Stimulated activated CD4-positive, alpha-beta T cell treated with anti-CD3 and anti-CD28 coated beads, Interleukin-12 subunit alpha, Interleukin-12 subunit beta, amount 100 ng/mL, for 4 hours (primary cell): Measurements from ENCODE around the gene MADCAM1.
"Not testable (repeated sequence)": the region's sequence is repeated elsewhere in the genome, so short reads cannot be mapped to it uniquely, and the experiment has no call there.

Experiments
- DNase-seq: peaks from one replicate; pipeline ENCODE4 v3.0.0-alpha.2; 2020

The MADCAM1 gene

GRCh38 chr19:496112-496665, at the start of gene MADCAM1:
Gene MADCAM1 (plus strand): TSS chr19:496486. CDS start chr19:496500, 14 bp downstream.
- no peak for DNase-seq

GRCh38 chr19:447064-447426, 49.2 kb upstream of the MADCAM1 start:
- DNase-seq: no peak

DNA sequence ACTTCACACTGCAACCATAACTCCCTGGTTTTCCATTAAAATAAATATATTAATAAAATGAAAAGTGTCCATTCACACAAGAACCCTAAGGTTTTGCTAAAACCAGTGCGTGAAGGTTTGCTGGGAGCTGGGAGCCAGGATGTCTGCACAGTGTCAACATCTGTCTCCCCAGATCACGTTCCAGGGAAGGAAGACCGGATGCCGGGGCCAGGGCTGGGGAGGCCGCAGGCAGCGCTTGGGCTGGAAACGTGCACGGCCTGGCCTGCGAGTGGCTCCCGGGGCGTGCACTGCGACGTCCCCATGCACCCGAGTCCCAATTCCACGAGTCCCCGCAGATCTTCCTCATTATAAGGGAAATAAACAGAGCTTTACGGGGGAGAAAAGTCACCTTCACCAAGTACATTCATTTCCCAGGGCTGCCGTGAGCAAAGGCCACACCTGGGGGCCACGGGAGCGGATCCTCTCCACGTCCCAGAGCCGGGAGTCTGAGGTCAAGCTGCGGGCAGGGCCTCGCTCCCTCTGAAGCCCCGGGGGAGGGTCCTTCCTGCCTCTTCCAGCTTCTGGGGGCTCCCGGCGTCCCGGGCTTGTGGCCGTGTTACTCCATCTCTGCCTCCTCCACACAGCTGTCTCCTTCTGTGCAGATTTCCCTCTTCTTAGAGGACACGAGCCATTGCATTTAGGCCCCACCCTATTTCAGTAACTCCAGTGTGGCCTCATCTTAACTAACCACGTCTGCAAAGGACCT, 48.3 kb upstream of the MADCAM1 start:
- DNase-seq: no peak

DNA sequence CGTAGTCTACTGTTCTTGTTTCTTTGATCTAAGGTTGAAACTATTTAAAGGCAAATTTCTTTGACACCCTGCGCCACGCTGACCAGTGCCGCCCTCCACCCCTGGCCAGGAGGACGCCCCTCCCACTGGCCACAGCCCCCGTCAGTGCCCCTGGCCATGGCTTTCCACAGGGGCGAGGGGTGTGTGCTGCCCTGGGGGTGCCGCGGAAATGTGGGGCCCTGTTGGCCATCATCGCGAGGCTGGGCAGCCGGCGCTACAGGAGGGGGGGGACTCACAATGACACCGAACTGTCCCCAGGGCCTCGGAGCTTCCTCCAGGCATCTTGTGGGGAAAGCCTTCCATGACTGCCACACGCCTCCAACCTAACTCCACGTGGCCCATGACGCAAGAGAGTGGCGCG, 46.4 kb upstream of the MADCAM1 start:
- no peak for DNase-seq

GRCh38 chr19:450912-451481, 45.3 kb upstream of the MADCAM1 start:
- not testable (repeated sequence) for DNase-seq

GRCh38 chr19:452829-453228, 43.5 kb upstream of the MADCAM1 start:
- DNase-seq: no peak

GRCh38 chr19:453606-454005, 42.7 kb upstream of the MADCAM1 start:
- no peak for DNase-seq

GRCh38 chr19:455031-455705, 41.1 kb upstream of the MADCAM1 start:
- no peak for DNase-seq

DNA sequence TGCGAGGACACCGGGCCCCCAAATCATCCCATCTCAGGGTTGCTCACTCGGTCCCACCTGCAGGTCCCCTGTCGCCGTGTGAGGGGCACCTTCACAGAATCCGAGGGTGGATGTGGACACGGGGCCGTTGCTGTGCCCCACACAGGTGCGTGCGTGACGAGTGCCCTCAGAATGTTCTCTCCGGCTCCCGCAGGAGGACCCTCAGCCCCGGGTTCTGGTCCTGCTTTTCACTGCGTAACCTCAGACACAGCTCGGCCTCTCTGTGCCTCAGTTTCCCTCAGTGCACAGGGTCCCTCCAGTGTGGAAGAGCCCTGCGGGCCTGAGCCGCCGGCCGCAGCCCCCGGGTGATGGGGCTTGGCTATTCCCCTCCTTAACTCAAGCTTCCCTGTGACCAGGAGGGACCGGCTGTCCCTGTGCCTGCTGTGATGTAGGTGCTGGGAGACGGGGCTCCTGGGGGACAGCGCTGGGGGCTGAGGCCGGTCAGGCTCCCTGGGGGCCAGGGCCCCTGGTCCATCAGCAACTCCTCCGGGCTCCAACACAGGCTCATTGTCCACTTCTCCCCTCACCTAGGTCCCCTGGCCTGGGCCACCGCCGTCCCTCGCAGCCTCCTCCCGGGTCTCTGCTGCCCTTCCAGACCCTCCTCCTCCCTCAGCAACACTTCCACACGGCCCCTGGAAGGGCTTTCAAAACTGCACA, 40.3 kb upstream of the MADCAM1 start:
- no peak for DNase-seq

DNA sequence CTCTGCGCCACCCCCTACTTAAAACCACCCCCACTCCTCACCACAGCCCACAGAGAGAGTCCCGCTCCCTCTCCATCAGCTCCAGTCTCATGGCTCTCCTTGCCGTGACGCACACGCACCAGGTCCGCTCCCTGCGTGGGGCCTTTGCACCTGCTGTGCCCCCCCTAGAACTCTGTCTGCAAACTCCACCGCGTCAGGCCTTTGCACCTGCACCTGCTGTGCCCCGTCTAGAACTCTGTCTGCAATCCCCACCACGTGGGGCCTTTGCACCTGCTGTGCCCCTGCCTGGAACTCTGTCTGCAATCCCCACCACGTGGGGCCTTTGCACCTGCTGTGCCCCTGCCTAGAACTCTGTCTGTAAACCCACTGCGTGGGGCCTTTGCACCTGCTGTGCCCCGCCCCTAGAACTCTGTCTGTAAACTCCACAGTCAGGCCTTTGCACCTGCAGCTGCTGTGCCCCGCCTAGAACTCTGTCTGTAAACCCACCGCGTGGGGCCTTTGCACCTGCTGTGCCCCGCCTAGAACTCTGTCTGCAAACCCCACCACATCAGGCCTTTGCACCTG, 39.7 kb upstream of the MADCAM1 start:
- no peak for DNase-seq

DNA sequence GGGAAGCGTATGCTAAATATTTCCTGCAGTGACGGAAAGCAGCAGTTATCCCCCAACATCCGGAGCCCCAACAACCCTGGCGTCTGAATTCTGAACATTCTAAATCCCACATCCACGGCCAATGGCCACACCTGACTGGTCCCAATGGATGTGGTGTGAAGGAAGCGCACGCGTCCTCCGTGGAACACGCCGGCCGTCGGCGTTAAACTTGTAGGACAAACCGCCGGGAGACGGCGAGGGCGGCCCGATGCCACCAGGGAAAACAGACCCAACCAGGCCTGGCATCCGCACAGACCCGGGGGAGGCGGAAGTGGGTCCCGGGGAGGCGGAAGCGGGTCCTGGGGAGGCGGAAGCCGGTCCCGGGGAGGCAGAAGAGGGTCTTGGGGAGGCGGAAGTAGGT, 38.6 kb upstream of the MADCAM1 start:
- DNase-seq: no peak

GRCh38 chr19:458091-459042, 37.9 kb upstream of the MADCAM1 start:
- DNase-seq: no peak

GRCh38 chr19:459724-460511, 36.4 kb upstream of the MADCAM1 start:
- peak; percentile 5 for DNase-seq

DNA sequence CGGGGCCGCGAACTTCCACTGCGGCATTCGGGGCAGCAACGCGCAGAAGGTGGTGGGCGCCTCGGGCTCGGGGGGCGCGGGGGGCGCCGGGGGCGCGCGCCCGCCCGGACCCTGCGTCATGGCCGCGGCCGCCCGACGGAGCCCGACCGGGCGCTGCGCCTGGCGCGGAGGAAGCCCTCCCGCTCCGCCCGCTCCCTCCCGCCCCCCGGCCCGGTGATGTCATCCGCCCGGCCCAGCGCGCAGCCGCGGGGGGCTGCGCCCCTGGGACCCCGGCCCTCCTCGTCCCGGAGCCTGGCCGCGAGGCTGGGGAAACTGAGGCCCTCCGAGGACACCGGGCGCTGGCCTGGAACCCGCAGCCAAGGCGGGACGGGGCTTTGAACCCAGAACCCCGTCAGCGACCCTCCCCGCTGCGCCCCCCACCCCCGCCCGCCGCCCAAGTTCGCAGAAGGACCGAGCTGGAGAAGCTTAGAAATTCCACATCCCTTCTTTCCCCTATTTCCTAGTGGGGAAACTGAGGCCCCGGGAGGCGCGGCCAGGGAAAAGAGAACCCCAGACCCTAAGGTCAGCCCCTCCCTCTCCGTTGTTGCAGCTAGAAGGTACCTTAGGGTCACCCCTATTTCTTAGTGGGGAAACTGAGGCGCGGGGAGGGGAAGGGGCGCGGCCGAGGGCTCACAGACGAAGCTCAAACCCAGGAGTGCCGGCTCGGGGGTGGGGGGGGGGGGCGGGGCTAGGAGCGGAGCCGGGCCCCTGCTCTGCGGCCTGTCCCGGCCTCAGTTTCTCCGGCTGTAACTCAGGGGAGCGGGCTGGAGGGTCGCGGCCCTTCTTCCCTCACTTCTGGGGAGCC, 35.2 kb upstream of the MADCAM1 start, which contains the start of gene SHC2:
Gene SHC2 (minus strand): TSS at position 157 of the 844 bp plus-strand sequence. CDS start 37 bp downstream, at position 120.
- DNase-seq: no peak

DNA sequence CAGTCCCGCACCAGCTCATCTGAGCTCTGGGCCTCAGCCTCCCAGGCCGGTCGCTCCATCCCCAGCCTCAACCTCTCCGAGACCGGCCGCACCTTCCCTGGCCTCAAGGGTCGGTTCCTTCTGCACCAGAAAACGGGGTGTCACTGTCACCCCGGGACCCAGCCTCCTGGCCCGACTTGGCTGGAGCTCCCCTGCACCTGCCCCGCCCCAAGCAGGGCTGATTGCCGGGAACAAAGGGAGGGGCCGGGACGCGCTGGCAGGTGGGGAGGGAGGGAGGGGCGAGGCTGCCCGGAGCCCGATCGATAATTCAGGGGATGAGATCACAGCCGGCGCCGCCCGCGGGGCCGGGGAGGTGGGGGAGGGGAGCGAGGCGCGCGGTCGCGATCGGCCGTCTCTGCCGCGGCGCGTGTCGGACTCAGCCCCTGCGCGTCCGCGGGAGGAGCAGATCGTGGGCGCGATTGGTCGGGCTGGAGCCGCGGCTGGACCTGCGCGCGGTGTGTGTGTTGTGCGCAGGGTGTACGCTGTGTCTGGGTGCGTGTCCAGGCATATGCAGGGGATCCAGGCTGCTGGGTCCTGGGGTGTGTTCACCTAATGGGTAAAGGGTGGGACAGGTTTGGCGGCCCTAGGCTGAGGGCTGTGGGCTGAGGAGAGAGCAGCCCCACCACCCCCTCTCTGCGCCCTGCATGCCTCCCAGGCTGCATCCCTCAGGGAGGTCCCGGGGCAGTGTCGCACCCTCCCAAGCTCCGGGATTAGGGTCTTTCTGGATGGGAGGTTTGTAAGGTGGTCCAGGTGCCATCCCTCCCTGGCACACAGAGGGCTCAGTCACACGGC, 34.4 kb upstream of the MADCAM1 start:
- no peak for DNase-seq

DNA sequence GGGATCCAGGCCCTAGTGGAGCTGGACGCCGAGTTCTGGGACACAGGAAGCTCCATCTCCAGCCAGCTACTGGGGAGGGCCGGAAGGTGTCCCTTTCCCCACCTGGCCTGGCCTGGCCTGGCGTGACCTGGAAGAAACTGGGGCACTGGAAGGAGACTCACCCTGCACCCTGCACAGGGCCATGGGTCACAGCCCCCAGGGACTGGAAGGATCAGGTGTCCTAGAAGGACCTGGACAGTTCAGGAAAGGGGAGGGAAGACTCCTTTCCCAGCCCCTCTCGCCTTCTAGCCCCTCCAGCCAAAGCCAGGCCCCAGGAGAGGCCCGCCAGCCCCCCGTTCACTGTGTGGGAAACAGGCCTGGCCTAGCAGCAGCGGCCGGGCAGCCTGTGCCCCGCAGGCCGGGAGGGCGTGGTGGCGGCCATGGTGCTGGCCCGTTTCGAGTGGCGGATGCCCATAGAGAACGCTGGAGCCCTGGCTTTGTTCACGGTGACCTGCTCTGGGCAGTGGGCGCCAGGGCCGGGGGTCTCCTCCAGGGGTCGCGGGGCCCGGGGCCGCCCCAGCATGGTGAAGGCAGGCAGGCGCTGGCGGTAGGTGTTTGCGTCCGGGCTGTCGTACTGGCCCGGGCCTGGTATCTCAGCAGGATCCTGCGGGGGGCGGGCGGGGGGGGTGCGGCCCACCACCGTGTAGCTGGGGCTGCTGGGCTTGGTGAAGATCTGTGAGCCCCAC, 32.6 kb upstream of the MADCAM1 start:
- DNase-seq: no peak

DNA sequence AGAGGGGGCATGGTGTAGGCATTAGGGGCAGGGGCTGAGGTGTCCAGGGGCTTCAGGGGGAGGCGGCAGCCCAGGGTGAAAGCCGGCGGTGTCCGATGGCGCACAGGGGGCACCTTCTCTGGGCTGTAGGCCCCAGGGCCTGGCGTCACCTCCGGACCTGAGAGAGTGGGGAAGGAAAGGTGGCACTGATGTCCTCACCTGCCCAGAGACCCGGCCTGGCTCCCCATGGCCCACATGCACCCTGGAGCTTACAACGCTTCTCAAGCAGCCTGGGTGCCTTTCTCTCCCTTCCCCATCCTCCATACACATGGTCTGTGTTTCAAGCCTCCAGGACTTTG, 32.1 kb upstream of the MADCAM1 start:
- DNase-seq: no peak
